ENCODE data around the gene E4F1. TPM values are rescaled to one million over a fixed set of nuclear protein-coding genes. Genes with fewer than 3 reads are reported as not detected.

Gene E4F1
- total RNA-seq, 1 donor from 2014 or later = 33.0 TPM

GRCh38 chr16:2208308-2208707 is 15.1 kb upstream of the E4F1 start:
- Mint-ChIP-seq H3K27ac (no peak overlapping the region), H3K9me3 (no peaks in the 10 kb centered on the region)
- no peak for TF ChIP-seq CTCF (IDR thresholded peaks at IDR 0.05; ENCODE audit: unreplicated experiment)

GRCh38 chr16:2208772-2209171 is 14.6 kb upstream of the E4F1 start:
- Mint-ChIP-seq H3K27me3 (ENCODE audit: low read depth) (no peaks in the 10 kb centered on the region), H3K36me3 (peaks cover 6% of the 10 kb centered on the region)

More at GRCh38 chr16:2208308-2208707, 15.1 kb upstream of the E4F1 start:
- Mint-ChIP-seq H3K4me1 (peaks cover 20% of the 10 kb centered on the region), H3K4me3 (no peak overlapping the region), H3K27me3 (ENCODE audit: low read depth) (no peaks in the 10 kb centered on the region), H3K36me3 (peaks cover 6% of the 10 kb centered on the region)
- DNase-seq (ENCODE audit: low spot score in 2 of 2, unreplicated experiment in 2 of 2) = no peak

GRCh38 chr16:2209258-2210008 is 14.0 kb upstream of the E4F1 start:
- H3K4me3 Mint-ChIP-seq = no peak overlapping the region
- H3K27me3 Mint-ChIP-seq (ENCODE audit: low read depth) = no peaks in the 10 kb centered on the region
- H3K4me1 Mint-ChIP-seq = peaks cover 22% of the 10 kb centered on the region
- H3K36me3 Mint-ChIP-seq = peaks cover 6% of the 10 kb centered on the region
- H3K27ac Mint-ChIP-seq = no peak overlapping the region
- no peak for TF ChIP-seq CTCF (IDR thresholded peaks at IDR 0.05; ENCODE audit: unreplicated experiment)
- H3K9me3 Mint-ChIP-seq = no peaks in the 10 kb centered on the region
- DNase-seq (ENCODE audit: low spot score in 2 of 2, unreplicated experiment in 2 of 2) = no peak

More at GRCh38 chr16:2208772-2209171, 14.6 kb upstream of the E4F1 start:
- H3K27ac Mint-ChIP-seq = no peak overlapping the region
- peaks cover 24% of the 10 kb centered on the region for H3K4me1 Mint-ChIP-seq
- no peak overlapping the region for H3K4me3 Mint-ChIP-seq
- DNase-seq (ENCODE audit: low spot score in 2 of 2, unreplicated experiment in 2 of 2) = no peak
- no peaks in the 10 kb centered on the region for H3K9me3 Mint-ChIP-seq
- no peak for TF ChIP-seq CTCF (IDR thresholded peaks at IDR 0.05; ENCODE audit: unreplicated experiment)

GRCh38 chr16:2210009-2210332 is 13.4 kb upstream of the E4F1 start:
- peak in 1 of 2 experiments; percentile 20 for DNase-seq (ENCODE audit: low spot score in 2 of 2, unreplicated experiment in 2 of 2)
- Mint-ChIP-seq H3K27ac (no peak overlapping the region), H3K27me3 (ENCODE audit: low read depth) (no peaks in the 10 kb centered on the region), H3K4me3 (no peak overlapping the region), H3K36me3 (peaks cover 6% of the 10 kb centered on the region), H3K9me3 (no peaks in the 10 kb centered on the region), H3K4me1 (peaks cover 19% of the 10 kb centered on the region)
- TF ChIP-seq CTCF (IDR thresholded peaks at IDR 0.05; ENCODE audit: unreplicated experiment) = no peak

GRCh38 chr16:2210386-2211365 is 12.7 kb upstream of the E4F1 start, which contains the start of gene BRICD5:
Gene BRICD5, minus strand, starts transcription at chr16:2210863. Its CDS starts 30 bp downstream, at chr16:2210833.
- H3K27me3 Mint-ChIP-seq (ENCODE audit: low read depth) = no peaks in the 10 kb centered on the region
- H3K27ac Mint-ChIP-seq = no peak within 1 kb of the TSS
- H3K4me1 Mint-ChIP-seq = peaks cover 21% of the 10 kb centered on the region
- DNase-seq (ENCODE audit: low spot score in 2 of 2, unreplicated experiment in 2 of 2) = no peak
- H3K36me3 Mint-ChIP-seq = peaks cover 6% of the 10 kb centered on the region
- H3K4me3 Mint-ChIP-seq = no peak within 1 kb of the TSS
- H3K9me3 Mint-ChIP-seq = no peaks in the 10 kb centered on the region
- no peak for TF ChIP-seq CTCF (IDR thresholded peaks at IDR 0.05; ENCODE audit: unreplicated experiment)
